Esophagus muscularis mucosa (tissue), 4 donors: ENCODE results near the gene TLL2.
A peak's percentile ranks its signal among the peaks of the same experiment; 100 is the strongest.

ENCODE experiments used
- EP300 ChIP-seq: sonication (generic); formaldehyde crosslinking; IDR thresholded peaks from one replicate; pipeline ENCODE4 v1.6.1; 2017; ENCODE audit warnings: antibody characterized with exemption
- POLR2A ChIP-seq: fragments of 450-650 bp; IDR thresholded peaks from one replicate; pipeline ENCODE4 v1.6.1; 2017; ENCODE audit warnings: antibody characterized with exemption, moderate library complexity, mild to moderate bottlenecking, low read depth
- POLR2AphosphoS5 ChIP-seq, 2 donors: sonication (generic); formaldehyde crosslinking; IDR thresholded peaks; one replicate each; pipeline ENCODE4 v1.6.1; 2017; ENCODE audit warnings: antibody characterized with exemption in 2 of 2
- TF ChIP-seq, protein P1 (sequence below), 3 experiments: fragments of 200-600 bp in 2 of 3; fragments of 450-650 bp in 1 of 3; sonication (generic) in 2 of 3; IDR thresholded peaks; one replicate each; pipeline ENCODE4 v1.5.1; 2017 to 2019; ENCODE audit warnings: antibody characterized with exemption in 3 of 3, mild to moderate bottlenecking in 2 of 3, moderate library complexity in 1 of 3

DNA sequence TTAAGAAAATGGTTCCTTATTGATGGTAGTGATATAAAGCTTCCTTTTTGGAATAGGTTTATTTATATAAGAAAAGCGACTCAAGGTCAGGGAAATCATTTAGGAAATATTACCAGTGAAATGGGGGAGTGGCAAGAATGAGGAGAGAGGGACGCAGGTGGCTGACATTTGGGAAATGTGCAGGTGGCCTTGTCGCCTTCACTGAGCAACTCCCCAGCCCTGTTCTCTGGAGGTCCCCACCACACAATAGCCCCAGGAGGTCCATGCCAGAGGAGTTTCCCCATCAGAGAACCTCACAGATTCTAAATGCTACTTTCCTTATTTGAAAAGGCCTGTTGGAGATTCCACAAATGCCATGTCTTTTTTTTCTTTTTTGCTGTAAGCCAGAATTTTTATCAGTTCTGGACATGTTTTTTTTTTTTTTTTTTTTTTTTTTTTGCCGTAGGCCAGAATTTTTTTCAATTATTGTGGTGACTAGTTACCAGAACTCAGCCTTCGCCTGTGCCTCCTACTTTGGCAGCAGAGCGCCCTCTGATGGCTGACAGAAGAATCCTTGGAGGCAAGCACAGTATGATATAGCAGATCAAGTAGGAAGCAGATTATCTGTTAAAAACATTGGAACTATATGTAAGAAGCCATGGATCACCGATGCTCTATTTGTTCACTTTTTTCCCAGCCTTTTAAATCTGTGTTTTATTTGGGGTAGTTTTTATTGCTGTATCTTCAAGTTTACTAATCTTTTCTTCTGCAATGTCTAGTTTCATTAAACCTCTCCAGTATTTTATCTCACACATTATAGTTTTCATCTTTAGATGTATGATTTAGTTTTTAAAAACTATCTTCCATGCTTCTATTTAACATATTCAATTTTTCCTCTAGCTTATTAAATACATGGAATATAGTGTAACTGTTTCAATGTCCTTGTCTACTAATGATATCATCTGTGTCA, 173.5 kb downstream of the TLL2 start:
- TF ChIP-seq EP300 (no peak), POLR2A (no peak), POLR2AphosphoS5 (IDR thresholded peaks at IDR 0.05) (no peak)
- TF ChIP-seq, protein P1, sequence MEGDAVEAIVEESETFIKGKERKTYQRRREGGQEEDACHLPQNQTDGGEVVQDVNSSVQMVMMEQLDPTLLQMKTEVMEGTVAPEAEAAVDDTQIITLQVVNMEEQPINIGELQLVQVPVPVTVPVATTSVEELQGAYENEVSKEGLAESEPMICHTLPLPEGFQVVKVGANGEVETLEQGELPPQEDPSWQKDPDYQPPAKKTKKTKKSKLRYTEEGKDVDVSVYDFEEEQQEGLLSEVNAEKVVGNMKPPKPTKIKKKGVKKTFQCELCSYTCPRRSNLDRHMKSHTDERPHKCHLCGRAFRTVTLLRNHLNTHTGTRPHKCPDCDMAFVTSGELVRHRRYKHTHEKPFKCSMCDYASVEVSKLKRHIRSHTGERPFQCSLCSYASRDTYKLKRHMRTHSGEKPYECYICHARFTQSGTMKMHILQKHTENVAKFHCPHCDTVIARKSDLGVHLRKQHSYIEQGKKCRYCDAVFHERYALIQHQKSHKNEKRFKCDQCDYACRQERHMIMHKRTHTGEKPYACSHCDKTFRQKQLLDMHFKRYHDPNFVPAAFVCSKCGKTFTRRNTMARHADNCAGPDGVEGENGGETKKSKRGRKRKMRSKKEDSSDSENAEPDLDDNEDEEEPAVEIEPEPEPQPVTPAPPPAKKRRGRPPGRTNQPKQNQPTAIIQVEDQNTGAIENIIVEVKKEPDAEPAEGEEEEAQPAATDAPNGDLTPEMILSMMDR (IDR thresholded peaks at IDR 0.05): peak; percentile 35 to 47 (median 37)
